Peyer's patch (tissue), 4 donors: ENCODE measurements around the gene ITIH5. TPM values are rescaled to one million over a fixed set of nuclear protein-coding genes. Genes with fewer than 3 reads are reported as not detected.

Experiments used
- DNase-seq, 3 donors: peaks; one replicate each; pipeline ENCODE4 v3.0.0-alpha.2; 2017 to 2019
- H3K27ac ChIP-seq, 4 donors: fragments of 200-600 bp; sonication (generic); one replicate each; pipeline ENCODE4 v1.5.1; 2016 to 2019
- H3K27me3 ChIP-seq, 2 donors: fragments of 200-600 bp; sonication (generic); one replicate each; pipeline ENCODE4 v1.5.1; 2019
- H3K36me3 ChIP-seq, 3 donors: fragments of 200-600 bp; sonication (generic); one replicate each; pipeline ENCODE4 v1.5.1; 2016 to 2019
- H3K4me1 ChIP-seq, 4 donors: fragments of 200-600 bp; sonication (generic); one replicate each; pipeline ENCODE4 v1.5.1; 2016 to 2019
- H3K4me3 ChIP-seq, 4 donors: fragments of 200-600 bp; sonication (generic); 1 replicate in 3 of 4; 2 replicates in 1 of 4; pipeline ENCODE4 v1.5.1; 2016 to 2019; ENCODE audit warnings: mild to moderate bottlenecking in 1 of 4
- H3K9me3 ChIP-seq, 4 donors: fragments of 200-600 bp; sonication (generic); one replicate each; pipeline ENCODE4 v1.5.1; 2016 to 2019; ENCODE audit warnings: mild to moderate bottlenecking in 1 of 4
- CTCF ChIP-seq, 6 experiments: fragments of 450-650 bp in 4 of 6; fragments of 200-600 bp in 2 of 6; sonication (generic) in 1 of 6; IDR thresholded peaks; one replicate each; pipeline ENCODE4 v1.5.1; 2017 to 2019; ENCODE audit warnings: antibody characterized with exemption in 6 of 6, mild to moderate bottlenecking in 3 of 6, moderate library complexity in 1 of 6
- POLR2A ChIP-seq, 2 donors: fragments of 450-650 bp; IDR thresholded peaks; one replicate each; pipeline ENCODE4 v1.5.1; 2017; ENCODE audit warnings: antibody characterized with exemption in 2 of 2, mild to moderate bottlenecking in 2 of 2, moderate library complexity in 2 of 2
- total RNA-seq, 4 donors: library from RNA; depleted of rRNA; stranded (reverse); fragments of >200 nt; gene quantifications; one replicate each; pipeline ENCODE4 v1.1.0, GENCODE V29; 2016

Gene ITIH5
- total RNA-seq, 4 donors from 2014 or later, result 1.9 to 29.7 (median 4.9) TPM

DNA sequence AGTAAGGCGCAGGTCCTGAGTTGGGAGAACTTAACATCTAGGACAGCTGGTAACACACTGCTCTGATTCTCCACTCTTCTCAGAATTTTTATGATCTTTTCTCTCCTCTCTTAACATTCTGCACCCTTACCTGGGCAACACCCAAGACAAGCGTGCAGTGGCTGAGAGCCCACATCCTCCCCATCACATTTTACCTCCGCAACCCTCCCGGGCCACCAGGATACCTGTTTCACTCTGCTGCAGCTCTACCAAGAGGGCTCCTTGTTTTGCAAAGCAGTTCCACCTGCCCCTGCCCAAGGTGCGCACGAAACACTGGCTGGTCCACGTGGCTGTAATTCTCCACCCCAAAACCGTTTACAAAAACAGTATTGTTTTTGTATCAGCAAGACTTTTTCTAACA, 81.5 kb downstream of the ITIH5 start:
- H3K9me3 ChIP-seq, result no peaks in the 10 kb centered on the region
- no peak for TF ChIP-seq POLR2A (IDR thresholded peaks at IDR 0.05)
- no peak for TF ChIP-seq CTCF (IDR thresholded peaks at IDR 0.05)
- H3K4me1 ChIP-seq, result no peaks in the 10 kb centered on the region
- H3K27ac ChIP-seq, result no peak overlapping the region
- no peak for DNase-seq
- H3K27me3 ChIP-seq, result no peaks in the 10 kb centered on the region
- no peak overlapping the region for H3K4me3 ChIP-seq
- H3K36me3 ChIP-seq, result no peaks in the 10 kb centered on the region

DNA sequence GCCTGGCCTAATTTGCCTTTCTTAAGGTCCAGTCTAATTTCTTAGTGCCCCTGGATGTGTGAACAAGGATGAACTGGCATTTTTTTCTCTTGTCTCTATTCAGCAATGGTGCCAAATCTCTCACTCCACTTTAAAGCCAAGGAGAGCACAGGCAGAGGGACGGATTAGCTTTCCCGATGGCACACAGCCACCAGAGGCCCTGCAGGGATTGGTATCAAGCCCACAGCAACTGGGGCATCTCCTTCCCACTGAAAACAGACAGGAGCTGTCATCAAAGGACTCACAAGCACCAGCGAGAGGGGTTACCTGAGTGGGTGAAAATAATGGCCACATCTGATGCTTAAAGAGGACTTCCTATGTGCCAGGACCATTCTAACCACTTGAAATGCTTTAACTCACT, 83.1 kb downstream of the ITIH5 start:
- no peak overlapping the region for H3K4me3 ChIP-seq
- H3K27ac ChIP-seq, result no peak overlapping the region
- no peaks in the 10 kb centered on the region for H3K27me3 ChIP-seq

DNA sequence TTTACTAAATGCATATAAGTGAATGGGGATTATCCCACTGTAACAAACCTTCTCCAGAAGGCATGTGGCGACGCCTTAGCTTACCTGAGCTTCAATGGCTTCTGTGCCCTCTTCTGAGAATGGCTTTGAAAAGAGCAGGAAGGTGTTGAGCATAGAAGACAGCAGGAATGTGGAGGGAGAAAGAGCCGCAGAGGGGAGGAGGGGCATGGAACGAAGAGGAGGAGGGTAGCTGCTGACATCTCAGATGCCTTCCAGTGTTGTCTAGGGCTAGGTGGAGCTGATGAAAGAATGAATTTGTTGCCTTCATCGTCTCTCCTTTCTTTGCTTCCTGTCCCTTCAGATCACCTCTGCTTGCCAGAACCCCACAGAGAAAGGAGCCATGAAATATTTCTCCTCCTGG, 86.2 kb downstream of the ITIH5 start:
- Histone ChIP-seq H3K9me3 (no peaks in the 10 kb centered on the region), H3K27me3 (no peaks in the 10 kb centered on the region), H3K36me3 (peaks cover 0 to 4% (median 0%) of the 10 kb centered on the region in 3 donors), H3K27ac (no peak overlapping the region), H3K4me1 (no peaks in the 10 kb centered on the region), H3K4me3 (no peak overlapping the region)
- no peak for DNase-seq
- no peak for TF ChIP-seq POLR2A (IDR thresholded peaks at IDR 0.05)
- no peak for TF ChIP-seq CTCF (IDR thresholded peaks at IDR 0.05)

More for the DNA sequence above, 83.1 kb downstream of the ITIH5 start:
- Histone ChIP-seq H3K9me3 (no peaks in the 10 kb centered on the region), H3K36me3 (no peaks in the 10 kb centered on the region), H3K4me1 (no peaks in the 10 kb centered on the region)
- TF ChIP-seq POLR2A (IDR thresholded peaks at IDR 0.05), result no peak
- no peak for TF ChIP-seq CTCF (IDR thresholded peaks at IDR 0.05)
- no peak for DNase-seq

GRCh38 chr10:7579681-7580080, 87.1 kb downstream of the ITIH5 start:
- no peak for DNase-seq
- peaks cover 0 to 4% (median 0%) of the 10 kb centered on the region in 3 donors for H3K36me3 ChIP-seq
- no peaks in the 10 kb centered on the region for H3K27me3 ChIP-seq
- H3K9me3 ChIP-seq, result no peaks in the 10 kb centered on the region
- TF ChIP-seq CTCF (IDR thresholded peaks at IDR 0.05) (no peak), POLR2A (IDR thresholded peaks at IDR 0.05) (no peak)
- H3K4me1 ChIP-seq, result no peaks in the 10 kb centered on the region
- no peak overlapping the region for H3K27ac ChIP-seq
- H3K4me3 ChIP-seq, result no peak overlapping the region

GRCh38 chr10:7577579-7577978, 89.2 kb downstream of the ITIH5 start:
- Histone ChIP-seq H3K9me3 (no peaks in the 10 kb centered on the region), H3K27ac (no peak overlapping the region), H3K4me1 (no peaks in the 10 kb centered on the region), H3K4me3 (no peak overlapping the region), H3K36me3 (peaks cover 0 to 4% (median 0%) of the 10 kb centered on the region in 3 donors), H3K27me3 (no peaks in the 10 kb centered on the region)
- TF ChIP-seq POLR2A (IDR thresholded peaks at IDR 0.05) (no peak), CTCF (IDR thresholded peaks at IDR 0.05) (no peak)
- no peak for DNase-seq

DNA sequence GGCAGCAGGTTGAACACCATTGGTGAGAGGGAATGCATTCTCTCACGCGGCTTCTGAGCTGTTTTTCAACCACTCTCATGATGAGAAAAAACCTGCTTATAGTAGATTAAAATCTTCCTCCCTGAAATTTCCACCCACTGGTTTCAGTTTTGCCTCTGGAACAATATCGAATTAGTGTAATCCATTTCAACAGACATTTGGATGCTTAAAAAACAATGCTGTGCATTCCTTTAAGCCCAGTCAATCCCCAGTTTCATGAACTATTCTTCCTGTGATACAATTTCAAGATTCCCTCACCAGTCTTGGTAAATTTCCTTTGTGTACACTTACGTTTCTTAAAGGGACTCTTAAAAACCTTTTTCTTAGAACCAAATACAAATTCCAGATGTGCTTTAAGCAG, 89.6 kb downstream of the ITIH5 start:
- no peak for DNase-seq
- Histone ChIP-seq H3K9me3 (no peaks in the 10 kb centered on the region), H3K36me3 (peaks cover 0 to 4% (median 0%) of the 10 kb centered on the region in 3 donors), H3K27me3 (no peaks in the 10 kb centered on the region), H3K4me3 (no peak overlapping the region), H3K4me1 (no peaks in the 10 kb centered on the region), H3K27ac (no peak overlapping the region)
- TF ChIP-seq CTCF (IDR thresholded peaks at IDR 0.05), result no peak
- no peak for TF ChIP-seq POLR2A (IDR thresholded peaks at IDR 0.05)
